Measurements from ENCODE around the gene DDX52.
A peak's percentile ranks its signal among the peaks of the same experiment; 100 is the strongest.
"Not testable (repeated sequence)": the region's sequence is repeated elsewhere in the genome, so short reads cannot be mapped to it uniquely, and the experiment has no call there.

Gene DDX52

GRCh38 chr17:37650419-37651003 lies 7.3 kb upstream of the DDX52 start:
- no peak for DNase-seq

- DNase-seq = no peak
These were observed 5.3 kb upstream of the DDX52 start for GRCh38 chr17:37648555-37648954.

GRCh38 chr17:37647856-37648255 lies 4.6 kb upstream of the DDX52 start:
- DNase-seq = no peak

GRCh38 chr17:37643869-37644268 lies 623 bp upstream of the DDX52 start:
- no peak for DNase-seq

GRCh38 chr17:37642681-37643080 lies 565 bp downstream of the DDX52 start:
- no peak for DNase-seq

- DNase-seq = no peak
These were observed 3.2 kb downstream of the DDX52 start for GRCh38 chr17:37640015-37640414.

- DNase-seq = no peak
These were observed 5.3 kb downstream of the DDX52 start for GRCh38 chr17:37637956-37638355.

- DNase-seq = not testable (repeated sequence)
These were observed 26.8 kb downstream of the DDX52 start for GRCh38 chr17:37616430-37616829.

GRCh38 chr17:37614823-37615222 lies 28.4 kb downstream of the DDX52 start:
- no peak for DNase-seq

- DNase-seq = no peak
These were observed 28.9 kb downstream of the DDX52 start for GRCh38 chr17:37614391-37614790.

GRCh38 chr17:37610971-37611370 lies 32.3 kb downstream of the DDX52 start:
- no peak for DNase-seq

- not testable (repeated sequence) for DNase-seq
These were observed 33.2 kb downstream of the DDX52 start for GRCh38 chr17:37610041-37610420.

- peak; percentile 98 for DNase-seq
These were observed 33.8 kb downstream of the DDX52 start, which contains the start of gene SYNRG for GRCh38 chr17:37609170-37610040. SYNRG (minus strand) TSS chr17:37609418; CDS start chr17:37609355, 63 bp downstream.

- DNase-seq = no peak
These were observed 34.7 kb downstream of the DDX52 start for GRCh38 chr17:37608351-37609169.

GRCh38 chr17:37607637-37608331 lies 35.5 kb downstream of the DDX52 start:
- DNase-seq = peak; percentile 33

- DNase-seq = no peak
These were observed 37.3 kb downstream of the DDX52 start for GRCh38 chr17:37605813-37606505.

- no peak for DNase-seq
These were observed 38.2 kb downstream of the DDX52 start for GRCh38 chr17:37605081-37605480.

GRCh38 chr17:37604556-37604955 lies 38.7 kb downstream of the DDX52 start:
- no peak for DNase-seq

GRCh38 chr17:37598145-37598544 lies 45.1 kb downstream of the DDX52 start:
- DNase-seq = no peak

GRCh38 chr17:37592291-37592690 lies 51.0 kb downstream of the DDX52 start:
- DNase-seq = no peak

GRCh38 chr17:37585066-37585465 lies 58.2 kb downstream of the DDX52 start:
- no peak for DNase-seq

GRCh38 chr17:37576281-37576680 lies 67.0 kb downstream of the DDX52 start:
- DNase-seq = no peak
